ENCODE results near the gene C1orf35.
A peak's percentile ranks its signal among the peaks of the same experiment; 100 is the strongest.

The C1orf35 gene

GRCh38 chr1:228139931-228140723 lies 37.0 kb upstream of the C1orf35 start, which contains the start of gene GUK1:
Gene GUK1, plus strand, starts transcription at chr1:228140279. Its CDS starts 24 bp downstream, at chr1:228140303.
- Histone ChIP-seq H3K27ac (ENCODE audit: low read length) (no peak within 1 kb of the TSS), H3K9me3 (ENCODE audit: insufficient read depth, low read depth, low read length) (no peaks in the 10 kb centered on the region), H3K4me3 (ENCODE audit: low read length) (peak within 1 kb of the TSS; percentile 87), H3K9ac (ENCODE audit: low read depth, low read length) (peak within 1 kb of the TSS; percentile 82; the same call in 1 of the 2 replicates), H3K4me1 (ENCODE audit: insufficient read depth, low read length) (no peaks in the 10 kb centered on the region; the same call in 1 of the 2 replicates), H3K36me3 (ENCODE audit: insufficient read depth, low read depth, low read length) (no peaks in the 10 kb centered on the region), H3K27me3 (ENCODE audit: insufficient read depth, low read length) (peaks cover 29% of the 10 kb centered on the region)

GRCh38 chr1:228139406-228139930 lies 36.3 kb upstream of the C1orf35 start:
- H3K36me3 ChIP-seq (ENCODE audit: insufficient read depth, low read depth, low read length): no peaks in the 10 kb centered on the region
- H3K4me1 ChIP-seq (ENCODE audit: insufficient read depth, low read length): no peaks in the 10 kb centered on the region; the same call in 1 of the 2 replicates
- H3K9me3 ChIP-seq (ENCODE audit: insufficient read depth, low read depth, low read length): no peaks in the 10 kb centered on the region
- H3K27me3 ChIP-seq (ENCODE audit: insufficient read depth, low read length): peaks cover 36% of the 10 kb centered on the region
- peak overlapping the region; percentile 87 for H3K4me3 ChIP-seq (ENCODE audit: low read length)
- H3K9ac ChIP-seq (ENCODE audit: low read depth, low read length): peak overlapping the region; percentile 76; the same call in 1 of the 2 replicates
- no peak overlapping the region for H3K27ac ChIP-seq (ENCODE audit: low read length)

- Histone ChIP-seq H3K4me3 (ENCODE audit: low read length) (no peak overlapping the region), H3K27me3 (ENCODE audit: insufficient read depth, low read length) (peaks cover 48% of the 10 kb centered on the region), H3K36me3 (ENCODE audit: insufficient read depth, low read depth, low read length) (no peaks in the 10 kb centered on the region), H3K9ac (ENCODE audit: low read depth, low read length) (no peak overlapping the region), H3K4me1 (ENCODE audit: insufficient read depth, low read length) (no peaks in the 10 kb centered on the region; the same call in 1 of the 2 replicates), H3K27ac (ENCODE audit: low read length) (no peak overlapping the region), H3K9me3 (ENCODE audit: insufficient read depth, low read depth, low read length) (no peaks in the 10 kb centered on the region)
Observed at GRCh38 chr1:228136901-228137300, 33.8 kb upstream of the C1orf35 start.

- H3K9ac ChIP-seq (ENCODE audit: low read depth, low read length): no peak overlapping the region
- H3K4me3 ChIP-seq (ENCODE audit: low read length): no peak overlapping the region
- H3K9me3 ChIP-seq (ENCODE audit: insufficient read depth, low read depth, low read length): no peaks in the 10 kb centered on the region
- no peaks in the 10 kb centered on the region for H3K4me1 ChIP-seq (ENCODE audit: insufficient read depth, low read length)
- H3K27ac ChIP-seq (ENCODE audit: low read length): no peak overlapping the region
- peaks cover 55% of the 10 kb centered on the region for H3K27me3 ChIP-seq (ENCODE audit: insufficient read depth, low read length)
- no peaks in the 10 kb centered on the region for H3K36me3 ChIP-seq (ENCODE audit: insufficient read depth, low read depth, low read length)
Observed at GRCh38 chr1:228134591-228134990, 31.5 kb upstream of the C1orf35 start.

- H3K4me1 ChIP-seq (ENCODE audit: insufficient read depth, low read length): no peaks in the 10 kb centered on the region
- H3K9ac ChIP-seq (ENCODE audit: low read depth, low read length): no peak overlapping the region
- no peak overlapping the region for H3K27ac ChIP-seq (ENCODE audit: low read length)
- peaks cover 54% of the 10 kb centered on the region for H3K27me3 ChIP-seq (ENCODE audit: insufficient read depth, low read length)
- H3K9me3 ChIP-seq (ENCODE audit: insufficient read depth, low read depth, low read length): no peaks in the 10 kb centered on the region
- no peak overlapping the region for H3K4me3 ChIP-seq (ENCODE audit: low read length)
- no peaks in the 10 kb centered on the region for H3K36me3 ChIP-seq (ENCODE audit: insufficient read depth, low read depth, low read length)
Observed at GRCh38 chr1:228131766-228132165, 28.6 kb upstream of the C1orf35 start.

GRCh38 chr1:228125185-228125584 lies 22.1 kb upstream of the C1orf35 start:
- Histone ChIP-seq H3K27ac (ENCODE audit: low read length) (no peak overlapping the region), H3K9ac (ENCODE audit: low read depth, low read length) (no peak overlapping the region), H3K27me3 (ENCODE audit: insufficient read depth, low read length) (peaks cover 47% of the 10 kb centered on the region), H3K4me3 (ENCODE audit: low read length) (no peak overlapping the region), H3K4me1 (ENCODE audit: insufficient read depth, low read length) (no peaks in the 10 kb centered on the region), H3K36me3 (ENCODE audit: insufficient read depth, low read depth, low read length) (no peaks in the 10 kb centered on the region), H3K9me3 (ENCODE audit: insufficient read depth, low read depth, low read length) (peaks cover 6% of the 10 kb centered on the region)

- peaks cover 19% of the 10 kb centered on the region for H3K9me3 ChIP-seq (ENCODE audit: insufficient read depth, low read depth, low read length)
- H3K27ac ChIP-seq (ENCODE audit: low read length): no peak overlapping the region
- no peak overlapping the region for H3K9ac ChIP-seq (ENCODE audit: low read depth, low read length)
- no peak overlapping the region for H3K4me3 ChIP-seq (ENCODE audit: low read length)
- H3K27me3 ChIP-seq (ENCODE audit: insufficient read depth, low read length): peaks cover 36% of the 10 kb centered on the region
- no peaks in the 10 kb centered on the region for H3K36me3 ChIP-seq (ENCODE audit: insufficient read depth, low read depth, low read length)
- no peaks in the 10 kb centered on the region for H3K4me1 ChIP-seq (ENCODE audit: insufficient read depth, low read length)
Observed at GRCh38 chr1:228123505-228123904, 20.4 kb upstream of the C1orf35 start.

- no peak overlapping the region for H3K27ac ChIP-seq (ENCODE audit: low read length)
- peaks cover 24% of the 10 kb centered on the region for H3K9me3 ChIP-seq (ENCODE audit: insufficient read depth, low read depth, low read length)
- no peaks in the 10 kb centered on the region for H3K4me1 ChIP-seq (ENCODE audit: insufficient read depth, low read length)
- no peak overlapping the region for H3K9ac ChIP-seq (ENCODE audit: low read depth, low read length)
- peaks cover 32% of the 10 kb centered on the region for H3K27me3 ChIP-seq (ENCODE audit: insufficient read depth, low read length)
- H3K4me3 ChIP-seq (ENCODE audit: low read length): no peak overlapping the region
- no peaks in the 10 kb centered on the region for H3K36me3 ChIP-seq (ENCODE audit: insufficient read depth, low read depth, low read length)
Observed at GRCh38 chr1:228122921-228123441, 19.9 kb upstream of the C1orf35 start.

GRCh38 chr1:228120857-228121489 lies 17.8 kb upstream of the C1orf35 start:
- Histone ChIP-seq H3K4me3 (ENCODE audit: low read length) (no peak overlapping the region), H3K27ac (ENCODE audit: low read length) (no peak overlapping the region)

GRCh38 chr1:228120351-228120750 lies 17.2 kb upstream of the C1orf35 start:
- H3K27me3 ChIP-seq (ENCODE audit: insufficient read depth, low read length): peaks cover 20% of the 10 kb centered on the region
- no peak overlapping the region for H3K9ac ChIP-seq (ENCODE audit: low read depth, low read length)
- peaks cover 44% of the 10 kb centered on the region for H3K9me3 ChIP-seq (ENCODE audit: insufficient read depth, low read depth, low read length)
- no peak overlapping the region for H3K4me3 ChIP-seq (ENCODE audit: low read length)
- H3K27ac ChIP-seq (ENCODE audit: low read length): no peak overlapping the region
- no peaks in the 10 kb centered on the region for H3K4me1 ChIP-seq (ENCODE audit: insufficient read depth, low read length)
- no peaks in the 10 kb centered on the region for H3K36me3 ChIP-seq (ENCODE audit: insufficient read depth, low read depth, low read length)

More at GRCh38 chr1:228120857-228121489, 17.8 kb upstream of the C1orf35 start:
- H3K27me3 ChIP-seq (ENCODE audit: insufficient read depth, low read length): peaks cover 24% of the 10 kb centered on the region
- H3K9ac ChIP-seq (ENCODE audit: low read depth, low read length): no peak overlapping the region
- no peaks in the 10 kb centered on the region for H3K4me1 ChIP-seq (ENCODE audit: insufficient read depth, low read length)
- no peaks in the 10 kb centered on the region for H3K36me3 ChIP-seq (ENCODE audit: insufficient read depth, low read depth, low read length)
- peaks cover 43% of the 10 kb centered on the region for H3K9me3 ChIP-seq (ENCODE audit: insufficient read depth, low read depth, low read length)

GRCh38 chr1:228118040-228118439 lies 14.9 kb upstream of the C1orf35 start:
- Histone ChIP-seq H3K9ac (ENCODE audit: low read depth, low read length) (no peak overlapping the region), H3K9me3 (ENCODE audit: insufficient read depth, low read depth, low read length) (peaks cover 50% of the 10 kb centered on the region), H3K27me3 (ENCODE audit: insufficient read depth, low read length) (0 out of 2 replicates have a peak, but pooled peaks cover 6% of the 10 kb centered on the region), H3K27ac (ENCODE audit: low read length) (no peak overlapping the region), H3K4me3 (ENCODE audit: low read length) (no peak overlapping the region), H3K36me3 (ENCODE audit: insufficient read depth, low read depth, low read length) (no peaks in the 10 kb centered on the region), H3K4me1 (ENCODE audit: insufficient read depth, low read length) (no peaks in the 10 kb centered on the region)
